Measurements from ENCODE around the gene RPF1. TPM values are rescaled to one million over a fixed set of nuclear protein-coding genes. Genes with fewer than 3 reads are reported as not detected.
"Not testable (repeated sequence)": the region's sequence is repeated elsewhere in the genome, so short reads cannot be mapped to it uniquely, and the experiment has no call there.

Gene RPF1
- total RNA-seq, 3 donors from 2014 or later, result 33.6 to 44.6 (median 41.6) TPM

GRCh38 chr1:84434801-84435549 is 44.1 kb upstream of the RPF1 start:
- DNase-seq (ENCODE audit: low spot score in 2 of 2), result no peak
- Histone ChIP-seq H3K27me3 (no peaks in the 10 kb centered on the region), H3K4me3 (no peak overlapping the region), H3K36me3 (no peaks in the 10 kb centered on the region), H3K4me1 (no peaks in the 10 kb centered on the region), H3K27ac (no peak overlapping the region), H3K9me3 (no peaks in the 10 kb centered on the region)
- TF ChIP-seq CTCF (IDR thresholded peaks at IDR 0.05) (no peak), POLR2AphosphoS5 (IDR thresholded peaks at IDR 0.05) (no peak), POLR2A (IDR thresholded peaks at IDR 0.05) (no peak)
- intact Hi-C loops (cut with DNase I; ENCODE audit: low total_unique reads), result no loop called here

GRCh38 chr1:84436876-84437655 is 42.0 kb upstream of the RPF1 start:
- TF ChIP-seq CTCF (IDR thresholded peaks at IDR 0.05) (no peak), POLR2AphosphoS5 (IDR thresholded peaks at IDR 0.05) (no peak), POLR2A (IDR thresholded peaks at IDR 0.05) (no peak)
- Histone ChIP-seq H3K36me3 (no peaks in the 10 kb centered on the region), H3K4me3 (no peak overlapping the region), H3K27ac (no peak overlapping the region), H3K9me3 (no peaks in the 10 kb centered on the region), H3K27me3 (no peaks in the 10 kb centered on the region), H3K4me1 (no peaks in the 10 kb centered on the region)
- no peak for DNase-seq (ENCODE audit: low spot score in 2 of 2)
- intact Hi-C loops (cut with DNase I; ENCODE audit: low total_unique reads), result no loop called here

GRCh38 chr1:84442256-84442655 is 36.8 kb upstream of the RPF1 start:
- DNase-seq (ENCODE audit: low spot score in 2 of 2), result no peak
- TF ChIP-seq POLR2AphosphoS5 (IDR thresholded peaks at IDR 0.05), result no peak
- TF ChIP-seq POLR2A (IDR thresholded peaks at IDR 0.05), result no peak
- TF ChIP-seq CTCF (IDR thresholded peaks at IDR 0.05), result peak in 2 of 3 donors; percentile 50 to 64
- no peaks in the 10 kb centered on the region for H3K36me3 ChIP-seq
- H3K27ac ChIP-seq, result no peak overlapping the region
- no peaks in the 10 kb centered on the region for H3K27me3 ChIP-seq
- intact Hi-C loops (cut with DNase I; ENCODE audit: low total_unique reads), result no loop called here
- H3K9me3 ChIP-seq, result no peaks in the 10 kb centered on the region
- no peak overlapping the region for H3K4me3 ChIP-seq
- H3K4me1 ChIP-seq, result no peaks in the 10 kb centered on the region

- H3K36me3 ChIP-seq; H3K4me1 ChIP-seq; H3K4me3 ChIP-seq; H3K27me3 ChIP-seq; H3K27ac ChIP-seq; H3K9me3 ChIP-seq; intact Hi-C loops (cut with DNase I; ENCODE audit: low total_unique reads); DNase-seq (ENCODE audit: low spot score in 2 of 2): not testable (repeated sequence)
Measured at GRCh38 chr1:84442747-84443646, 36.1 kb upstream of the RPF1 start.

- H3K9me3 ChIP-seq; H3K36me3 ChIP-seq; H3K4me3 ChIP-seq; H3K4me1 ChIP-seq; DNase-seq (ENCODE audit: low spot score in 2 of 2); H3K27ac ChIP-seq; intact Hi-C loops (cut with DNase I; ENCODE audit: low total_unique reads); H3K27me3 ChIP-seq: not testable (repeated sequence)
Measured at GRCh38 chr1:84448704-84449103, 30.4 kb upstream of the RPF1 start.

Measured in breast epithelium (tissue), 4 donors.